ENCODE measurements around the gene POLR3B.
"Not testable (repeated sequence)": the region's sequence is repeated elsewhere in the genome, so short reads cannot be mapped to it uniquely, and the experiment has no call there.

Gene POLR3B

DNA sequence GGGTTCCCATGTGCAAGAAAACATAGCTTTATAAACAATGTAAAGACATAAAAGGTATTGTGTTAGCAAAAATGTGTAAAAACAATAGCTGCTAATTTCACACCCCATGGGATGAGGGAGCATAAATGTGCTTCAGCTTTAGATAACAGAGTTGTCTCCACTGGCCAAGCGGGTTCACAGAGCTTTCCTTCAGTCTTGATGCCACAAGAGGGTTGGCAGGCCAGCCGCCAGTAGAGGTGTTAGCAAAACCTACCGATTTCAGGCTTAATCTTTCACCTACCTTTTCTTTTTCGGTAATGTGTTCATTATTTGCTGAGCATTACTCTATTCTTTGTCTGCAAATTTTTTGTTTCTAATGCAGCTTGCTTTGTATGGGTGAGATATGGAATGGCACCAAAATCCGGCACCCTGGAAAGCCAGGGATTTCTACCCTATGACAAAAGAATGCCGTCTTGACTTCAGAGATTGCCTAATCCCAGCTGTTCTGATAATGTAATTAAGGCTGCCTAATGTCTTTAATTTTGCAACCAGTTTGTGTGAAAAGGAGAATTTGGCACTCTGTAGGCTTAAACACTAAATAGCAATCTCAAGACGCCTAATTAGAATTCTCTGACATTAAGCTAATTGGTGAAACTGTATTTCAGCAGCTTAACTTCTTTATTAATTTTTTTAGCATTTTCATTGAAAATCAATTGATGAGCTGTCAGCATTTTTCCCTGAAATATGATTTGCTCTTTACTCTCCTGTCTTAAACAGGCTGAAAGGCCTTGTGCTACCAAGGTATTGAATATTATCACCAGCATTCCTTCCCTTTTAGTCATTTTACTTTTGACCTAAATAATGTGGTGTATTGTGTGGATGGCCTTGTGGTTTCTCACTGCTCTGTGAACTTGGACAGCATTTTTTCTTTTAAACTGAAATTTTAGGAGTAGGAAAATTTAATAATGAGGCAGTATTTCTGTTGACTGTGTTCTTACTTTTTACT is 60.7 kb downstream of the POLR3B start:
- no peak for FAIRE-seq

DNA sequence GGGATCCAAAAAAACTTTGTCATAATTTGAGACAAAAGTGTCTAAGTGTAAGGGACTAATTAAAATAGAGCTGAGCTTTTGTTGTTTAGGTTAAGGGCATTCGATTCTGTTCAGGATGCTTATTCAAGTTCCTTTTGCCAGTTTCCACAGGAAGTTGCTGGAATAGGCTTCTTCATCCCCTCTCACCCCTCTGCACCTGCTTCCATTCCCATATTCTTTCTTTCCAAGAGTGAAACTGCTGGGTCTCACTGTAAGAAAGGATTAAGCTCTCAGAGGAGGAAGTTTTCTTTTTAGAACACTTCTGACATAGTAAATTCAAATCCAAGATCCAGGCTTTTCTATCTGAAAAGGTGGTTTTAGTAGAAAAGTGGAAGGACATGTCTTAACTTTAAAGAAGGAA is 61.4 kb downstream of the POLR3B start:
- no peak for FAIRE-seq

DNA sequence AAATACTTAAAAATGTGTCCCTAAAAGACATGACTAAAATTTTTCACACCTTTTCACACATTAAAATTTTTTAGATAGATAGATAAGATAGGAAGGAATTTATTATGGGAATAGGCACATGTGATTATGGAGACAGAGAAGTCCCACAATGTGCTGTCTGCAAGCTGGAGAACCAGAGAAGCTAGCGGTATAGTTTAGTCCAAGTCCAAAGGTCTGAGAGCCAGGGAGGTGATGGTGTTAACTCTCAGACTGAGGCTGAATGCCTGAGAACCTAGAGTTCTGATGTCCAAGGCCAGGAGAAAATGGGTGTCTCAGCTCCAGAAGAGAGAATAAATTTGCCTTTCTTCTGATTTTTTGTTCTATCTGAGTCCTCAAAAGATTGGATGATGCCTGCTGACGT is 65.7 kb downstream of the POLR3B start:
- no peak for FAIRE-seq

DNA sequence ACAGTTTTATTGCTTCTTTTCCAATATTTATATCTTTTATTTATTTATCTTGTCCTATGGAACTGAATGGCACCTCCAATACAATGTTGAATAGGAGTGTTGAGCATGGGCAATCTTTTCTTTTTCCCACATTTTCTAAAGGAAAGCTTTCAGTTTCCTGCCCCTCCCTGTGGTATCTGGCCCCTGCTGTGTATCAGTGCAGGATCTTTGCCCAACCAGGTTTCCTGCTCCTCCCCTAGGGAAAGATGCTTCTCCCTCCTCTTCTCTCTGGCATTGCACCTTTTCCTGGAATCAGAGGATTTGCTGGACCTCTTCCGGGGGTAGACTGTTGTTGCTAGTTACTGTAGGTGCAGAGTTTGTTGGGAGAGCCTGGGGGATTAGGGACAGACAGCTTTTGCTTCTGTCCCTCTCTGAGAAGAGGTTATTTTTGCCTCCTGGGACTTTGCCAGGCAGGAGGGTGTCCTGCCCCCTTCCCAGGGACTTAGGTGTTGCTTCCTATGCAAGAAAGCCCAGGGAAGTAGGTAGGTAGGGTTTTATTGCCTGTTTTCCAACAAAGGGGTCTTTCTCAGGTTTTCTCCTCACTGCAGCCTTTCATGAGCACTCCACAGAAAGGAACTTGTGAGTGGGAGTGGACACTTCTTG is 67.6 kb downstream of the POLR3B start:
- FAIRE-seq = no peak

DNA sequence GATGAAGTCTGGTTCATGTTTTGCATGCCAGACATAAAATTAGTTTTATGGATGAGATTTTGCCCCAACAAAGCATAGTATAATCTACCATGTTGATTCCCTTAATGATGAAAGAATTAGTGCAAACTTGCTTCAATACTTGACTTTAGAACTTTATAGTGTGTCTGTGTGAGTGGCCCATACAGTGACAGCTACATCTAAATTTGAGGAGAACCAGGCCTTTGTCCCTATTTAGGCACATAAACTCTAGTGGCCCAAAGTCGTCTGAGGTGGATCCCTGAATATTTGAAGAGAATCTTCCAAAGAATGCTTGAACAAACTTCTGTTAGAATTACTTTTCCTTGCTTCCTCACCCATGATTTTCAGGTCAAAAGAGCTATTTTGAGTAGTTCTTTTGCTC is 70.4 kb downstream of the POLR3B start:
- no peak for FAIRE-seq

DNA sequence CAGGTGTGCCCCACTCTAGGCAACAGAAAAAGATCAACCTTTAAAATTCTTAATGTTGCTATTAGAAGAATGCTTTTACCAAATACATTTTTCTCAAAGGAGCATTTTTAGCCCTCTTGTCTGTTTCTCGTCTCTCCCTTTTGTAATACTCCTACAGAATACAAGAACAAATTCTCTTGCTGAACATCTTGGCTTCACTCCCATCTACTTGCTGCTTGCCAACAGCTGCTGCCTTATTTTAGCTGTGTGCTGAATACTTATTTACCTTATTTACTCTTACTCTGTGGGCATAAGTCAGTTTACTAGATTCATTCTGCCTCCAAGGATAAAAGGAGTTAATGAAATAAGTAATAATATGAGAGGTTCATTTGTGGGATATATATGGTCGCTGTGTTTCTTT is 70.8 kb downstream of the POLR3B start:
- no peak for FAIRE-seq

DNA sequence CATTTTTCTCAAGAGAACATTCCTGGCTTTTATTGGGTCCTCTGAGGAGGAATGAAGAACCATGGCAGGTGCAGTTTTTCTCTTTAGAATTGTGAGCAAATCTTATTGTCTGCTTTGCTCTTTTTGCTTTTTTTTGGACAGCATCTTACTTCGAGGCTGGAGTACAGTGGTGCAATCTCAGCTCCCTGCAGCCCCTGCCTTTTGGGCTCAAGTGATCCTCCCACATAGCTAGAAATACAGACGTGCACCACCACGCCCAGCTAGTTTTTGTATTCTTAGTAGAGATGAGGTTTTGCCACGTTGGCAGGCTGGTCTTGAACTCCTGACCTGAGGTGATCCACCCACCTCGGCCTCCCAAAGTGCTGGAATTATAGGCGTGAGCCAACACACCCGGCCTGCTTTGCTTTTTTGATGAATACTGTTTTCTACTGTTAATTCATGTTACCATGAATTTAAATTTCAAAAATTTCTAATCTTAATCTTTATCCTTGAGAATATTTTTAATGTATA is 71.5 kb downstream of the POLR3B start:
- FAIRE-seq = no peak

DNA sequence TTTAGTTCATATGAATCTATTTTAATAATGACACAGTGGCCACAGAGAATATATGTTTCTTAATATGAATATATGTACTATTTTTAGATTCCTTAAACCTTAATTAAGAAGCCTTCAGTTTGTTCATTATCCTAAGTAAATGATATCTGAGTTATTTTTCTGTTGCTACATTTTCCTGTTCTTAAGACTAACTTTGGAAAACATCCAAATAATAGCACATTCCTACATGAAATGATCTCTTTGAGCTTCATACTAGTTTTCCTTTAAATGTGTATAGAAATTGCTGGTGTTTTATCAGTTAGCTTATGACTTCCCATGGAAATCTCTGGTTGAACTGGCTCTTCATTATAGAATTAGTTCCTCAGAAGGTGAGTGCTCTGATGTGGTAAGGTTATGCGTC is 72.1 kb downstream of the POLR3B start:
- no peak for FAIRE-seq

DNA sequence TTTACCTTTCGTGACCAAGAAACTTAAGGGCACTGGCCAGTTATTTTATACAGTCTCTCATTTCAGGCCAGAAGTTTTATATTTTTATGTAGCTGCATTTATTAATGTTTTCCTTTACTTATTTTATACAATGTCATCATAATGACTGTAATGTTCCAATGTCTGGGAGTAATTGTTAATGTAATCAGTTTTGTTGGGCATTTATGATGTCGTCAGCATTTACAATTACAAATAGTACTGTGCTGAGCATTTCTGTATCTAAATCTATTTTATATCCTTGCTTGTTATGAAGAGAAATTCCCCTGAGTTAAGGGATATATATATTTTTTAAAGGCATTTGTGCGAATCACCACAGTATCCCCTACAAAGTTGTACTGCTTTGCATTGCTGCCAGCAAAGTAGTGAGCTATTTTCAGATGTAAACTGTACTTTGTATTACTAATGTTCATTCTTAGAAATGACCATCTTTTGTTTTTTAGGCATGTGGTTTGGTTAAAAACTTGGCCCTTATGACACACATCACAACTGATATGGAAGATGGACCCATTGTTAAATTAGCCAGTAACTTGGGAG is 74.4 kb downstream of the POLR3B start:
- no peak for FAIRE-seq

DNA sequence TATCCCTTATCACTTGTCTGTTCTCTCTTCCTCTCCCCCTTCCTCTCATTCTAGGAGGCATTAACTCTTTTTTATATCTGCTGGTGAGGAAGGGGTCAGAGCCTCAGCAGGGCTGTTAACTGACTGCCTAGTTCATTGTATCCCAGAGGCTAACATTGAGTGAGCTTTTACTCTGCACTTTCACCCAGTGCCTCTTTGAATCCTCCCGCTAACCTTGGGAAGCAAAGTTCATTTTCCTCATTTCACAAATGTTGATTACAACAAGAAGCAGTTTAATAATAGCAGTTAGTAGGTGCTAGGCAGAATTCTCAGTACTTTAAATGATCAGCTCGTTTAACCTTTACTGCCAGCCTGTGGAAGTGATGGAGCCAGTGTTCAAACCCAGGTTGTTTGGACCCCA is 75.5 kb downstream of the POLR3B start:
- FAIRE-seq = no peak

DNA sequence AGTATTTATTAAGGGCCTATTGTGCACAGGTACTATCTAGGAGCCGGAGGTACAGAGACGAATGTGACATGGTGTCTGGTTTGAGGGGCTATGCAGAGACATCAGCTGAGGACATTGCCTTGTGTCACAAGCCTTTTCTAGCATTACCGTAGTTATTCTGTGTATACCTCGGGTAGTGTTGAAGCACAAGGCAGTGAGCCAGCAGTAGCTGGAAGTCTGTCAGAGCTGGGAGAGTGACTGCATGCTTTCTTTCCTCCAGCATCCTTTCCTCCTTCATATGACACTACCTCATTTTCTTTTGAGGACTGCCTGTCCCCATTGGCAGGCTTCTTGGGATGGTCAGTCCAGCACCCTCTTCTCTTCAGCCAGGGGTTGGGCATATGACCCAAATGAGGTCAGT is 77.0 kb downstream of the POLR3B start:
- no peak for FAIRE-seq

DNA sequence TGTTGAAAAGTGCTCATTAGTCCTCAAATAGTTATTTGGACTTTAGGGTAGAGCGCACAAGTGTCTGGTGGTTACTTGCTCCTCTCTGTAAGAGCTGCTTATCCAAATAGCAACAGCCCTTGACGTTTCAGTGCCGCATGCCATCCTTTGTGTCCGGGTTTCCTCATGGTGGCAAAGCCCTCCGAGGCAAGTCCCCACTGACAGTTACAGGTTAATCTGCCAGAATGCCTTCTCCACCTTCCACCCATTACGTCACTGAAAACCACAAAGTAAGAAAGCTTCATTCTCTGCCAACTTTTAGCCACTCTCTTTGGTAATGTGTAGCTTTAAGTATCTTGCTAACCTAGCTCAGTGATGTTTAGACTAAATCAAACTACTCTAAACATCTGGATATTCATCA is 78.6 kb downstream of the POLR3B start:
- no peak for FAIRE-seq

DNA sequence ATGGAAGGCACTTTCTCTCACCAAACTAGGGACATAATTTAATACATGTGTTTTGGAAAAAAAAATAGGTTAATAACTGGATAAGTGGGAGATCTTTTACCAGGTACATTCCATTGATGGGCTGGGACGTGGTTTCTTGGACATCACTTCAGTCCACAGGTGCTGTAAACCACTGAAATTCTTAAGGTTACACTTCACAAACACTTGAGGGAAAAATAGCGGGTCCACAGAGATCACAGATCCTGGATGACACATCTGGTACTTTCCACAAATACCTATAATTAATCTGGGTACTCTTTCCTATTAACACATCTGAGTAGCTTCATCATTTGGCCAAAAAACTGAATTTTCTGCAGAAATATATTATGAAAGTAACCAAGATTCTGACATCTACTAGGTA is 85.0 kb downstream of the POLR3B start:
- no peak for FAIRE-seq

DNA sequence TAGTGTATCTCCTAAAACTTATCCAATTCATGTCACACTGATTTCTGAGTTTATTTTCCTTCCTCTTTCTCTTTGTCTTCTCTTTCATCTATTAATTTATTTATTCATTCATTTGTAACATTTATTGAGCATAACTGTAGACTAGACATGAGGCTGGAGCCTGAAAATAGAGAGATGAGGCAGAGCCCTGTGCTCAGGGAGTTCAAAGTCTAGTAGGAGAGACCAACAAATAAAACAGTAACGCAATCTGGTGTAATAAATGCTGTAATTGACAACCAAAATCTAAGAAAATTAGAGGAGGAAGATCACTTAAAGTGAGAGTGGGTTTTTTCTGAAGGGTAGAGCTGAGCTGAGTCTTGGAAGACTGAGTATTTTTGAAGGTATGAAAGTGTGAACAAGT is 87.5 kb downstream of the POLR3B start:
- no peak for FAIRE-seq

DNA sequence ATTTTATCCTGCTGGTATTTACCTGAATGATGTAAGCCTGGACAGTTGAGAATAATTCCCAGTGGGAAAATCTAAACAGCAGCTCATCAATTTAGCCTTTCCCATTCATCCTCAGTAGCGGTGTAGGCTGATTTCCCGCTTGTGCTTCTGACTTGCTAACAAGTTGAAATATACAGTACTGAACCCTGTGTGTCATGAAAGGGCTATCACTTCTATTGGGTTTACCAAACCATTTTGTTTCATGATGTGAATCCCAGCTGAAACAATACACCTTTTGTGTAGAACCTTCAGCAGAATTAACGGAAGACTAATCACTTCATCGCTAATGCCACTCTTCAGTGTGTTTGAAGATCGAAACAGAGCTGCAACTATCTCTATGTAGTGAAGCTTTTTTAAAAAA is 88.4 kb downstream of the POLR3B start:
- FAIRE-seq = no peak

DNA sequence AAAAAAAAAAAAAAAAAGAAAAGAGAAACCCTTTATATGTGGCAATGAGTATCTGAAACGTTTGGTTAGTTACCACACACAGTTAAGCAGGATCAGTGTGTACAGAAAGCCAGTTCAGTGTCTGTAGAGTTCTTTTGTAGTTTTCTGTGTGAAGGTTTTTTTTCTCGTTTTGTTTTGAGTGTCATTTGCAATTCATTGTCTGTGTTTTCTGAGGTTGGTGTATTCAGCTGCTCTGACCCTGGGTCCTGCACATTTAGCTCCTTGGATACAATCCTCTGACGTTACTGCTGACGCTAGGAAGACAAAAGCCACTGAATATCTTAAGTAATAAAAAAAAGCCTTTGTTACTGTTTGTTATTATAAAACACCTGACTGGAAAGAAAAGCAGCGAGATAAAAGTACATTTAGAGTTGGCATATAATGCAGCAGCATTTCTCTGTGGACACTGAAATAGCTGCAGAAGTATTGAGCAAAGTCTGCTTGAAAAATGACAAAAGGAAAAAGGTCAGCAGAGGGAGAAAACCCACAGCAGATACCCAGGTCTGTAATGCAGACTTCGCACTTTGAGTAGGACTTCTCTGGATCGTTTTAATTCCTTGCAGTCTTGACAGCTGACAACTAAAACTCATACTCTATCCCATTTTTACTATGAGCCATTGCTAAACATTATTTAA is 89.0 kb downstream of the POLR3B start:
- no peak for FAIRE-seq

DNA sequence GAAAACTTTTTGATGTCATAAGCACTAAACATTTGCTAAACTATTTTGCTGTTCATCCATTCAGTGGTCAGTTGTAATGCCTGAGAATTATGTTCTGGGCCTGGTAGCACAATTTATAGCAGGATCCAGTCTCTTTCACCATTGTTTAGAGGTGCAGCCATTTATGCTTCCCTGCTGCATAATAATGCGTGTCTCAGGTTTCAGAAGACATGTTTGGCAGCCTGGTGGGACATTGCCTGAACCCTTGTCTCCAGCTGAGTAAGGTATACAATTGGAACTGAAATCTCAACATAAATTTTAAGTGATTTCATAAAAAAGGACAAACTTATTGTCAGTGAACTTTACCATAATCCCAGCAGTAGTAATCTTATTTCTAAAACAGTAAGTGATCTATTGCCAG is 94.8 kb downstream of the POLR3B start:
- FAIRE-seq = no peak

DNA sequence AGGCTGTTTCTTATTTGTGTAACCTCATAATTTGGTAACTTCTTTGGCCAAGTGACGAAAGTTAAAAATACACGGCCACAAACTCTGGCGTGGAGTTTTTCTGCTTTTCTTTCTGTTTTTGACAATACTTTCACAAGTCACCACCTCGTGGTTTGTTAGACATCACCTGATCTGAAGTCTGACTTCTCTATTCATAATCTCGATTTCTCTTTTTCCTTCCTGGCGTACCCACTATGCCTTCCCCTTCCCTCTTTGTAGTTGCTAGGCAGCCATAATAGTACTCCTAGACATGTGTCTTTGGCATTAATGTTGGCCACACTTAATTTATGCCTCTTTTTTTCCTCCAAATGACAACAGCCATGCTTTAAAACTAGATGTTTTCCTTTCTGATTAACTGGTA is 97.6 kb downstream of the POLR3B start:
- FAIRE-seq = no peak

DNA sequence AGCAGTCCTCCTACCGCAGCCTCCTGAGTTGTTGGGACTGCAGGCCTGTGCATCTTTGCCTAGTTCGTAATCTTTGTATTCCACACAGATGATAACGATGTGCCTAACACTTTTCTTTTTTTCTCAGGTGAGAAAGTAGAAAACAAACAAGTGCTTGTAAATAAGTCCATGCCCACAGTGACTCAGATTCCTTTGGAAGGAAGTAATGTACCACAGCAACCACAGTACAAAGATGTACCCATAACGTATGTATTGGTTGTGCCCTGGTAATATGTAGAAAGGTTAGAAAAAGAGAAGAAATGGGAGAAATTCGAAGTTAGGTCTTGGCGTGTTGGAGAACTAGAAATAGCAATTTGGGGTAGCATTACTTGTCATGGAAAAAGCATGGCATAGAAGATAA is 101.6 kb downstream of the POLR3B start:
- FAIRE-seq = no peak

DNA sequence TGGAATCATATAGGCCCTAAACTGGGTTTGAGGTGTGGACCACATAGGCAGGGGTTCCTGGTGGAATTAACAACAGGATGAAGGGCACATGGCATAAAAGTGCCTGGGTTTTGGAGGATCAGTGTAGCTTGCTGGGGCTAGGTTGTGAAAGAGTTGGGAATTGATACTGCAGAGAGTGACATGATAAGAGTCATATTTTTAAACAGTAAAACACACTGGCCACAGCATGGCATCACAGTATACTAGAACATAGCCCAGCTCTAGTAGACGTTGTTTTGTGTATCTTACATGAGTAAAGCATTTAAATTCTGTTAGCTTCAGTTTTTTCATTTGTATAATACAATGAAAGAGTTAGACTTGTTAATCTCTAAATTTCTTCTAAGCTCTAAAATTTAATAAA is 102.0 kb downstream of the POLR3B start:
- FAIRE-seq = no peak

DNA sequence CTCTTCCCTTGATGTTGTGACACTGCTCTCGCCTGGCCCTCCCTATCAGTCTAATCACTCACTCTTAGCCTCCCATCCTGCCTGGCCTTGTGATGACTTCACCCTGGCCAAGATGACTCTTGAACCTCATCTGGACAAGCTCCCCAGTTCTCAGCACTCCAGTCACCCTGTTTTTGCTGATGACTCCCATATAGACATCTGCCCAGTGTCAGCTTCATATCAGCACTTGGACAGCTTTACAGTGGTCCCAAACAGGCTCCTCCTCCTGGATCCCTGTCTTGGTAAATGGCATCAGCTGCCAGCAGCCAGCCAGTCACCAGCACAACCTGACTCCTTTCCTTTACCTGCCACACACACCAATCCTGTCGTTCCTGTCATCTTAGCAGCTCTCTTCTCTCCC is 104.2 kb downstream of the POLR3B start:
- no peak for FAIRE-seq

DNA sequence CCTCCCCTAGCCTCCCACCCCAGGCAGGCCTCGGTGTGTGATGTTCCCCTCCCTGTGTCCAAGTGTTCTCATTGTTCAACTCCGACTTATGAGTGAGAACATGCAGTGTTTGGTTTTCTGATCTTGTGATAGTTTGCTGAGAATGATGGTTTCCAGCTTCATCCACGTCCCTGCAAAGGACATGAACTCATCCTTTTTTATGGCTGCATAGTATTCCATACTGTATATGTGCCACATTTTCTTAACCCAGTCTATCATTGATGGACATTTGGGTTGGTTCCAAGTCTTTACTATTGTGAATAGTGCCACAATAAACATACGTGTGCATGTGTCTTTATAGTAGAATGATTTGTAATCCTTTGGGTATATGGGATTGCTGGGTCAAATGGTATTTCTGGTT is 108.1 kb downstream of the POLR3B start:
- not testable (repeated sequence) for FAIRE-seq

DNA sequence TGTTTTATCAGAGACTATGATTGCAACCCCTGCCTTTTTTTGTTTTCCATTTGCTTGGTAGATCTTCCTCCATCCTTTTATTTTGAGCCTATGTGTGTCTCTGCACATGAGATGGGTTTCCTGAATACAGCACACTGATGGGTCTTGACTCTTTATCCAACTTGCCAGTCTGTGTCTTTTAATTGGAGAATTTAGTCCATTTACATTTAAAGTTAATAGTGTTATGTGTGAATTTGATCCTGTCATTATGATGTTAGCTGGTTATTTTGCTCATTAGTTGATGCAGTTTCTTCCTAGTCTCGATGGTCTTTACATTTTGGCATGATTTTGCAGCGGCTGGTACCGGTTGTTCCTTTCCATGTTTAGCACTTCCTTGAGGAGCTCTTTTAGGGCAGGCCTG is 118.1 kb downstream of the POLR3B start:
- not testable (repeated sequence) for FAIRE-seq

Measured in A204.1 (cell line).